Mucosa of descending colon (tissue), 3 donors: Measurements from ENCODE around the gene FRZB. TPM values are rescaled to one million over a fixed set of nuclear protein-coding genes. Genes with fewer than 3 reads are reported as not detected.
A peak's percentile ranks its signal among the peaks of the same experiment; 100 is the strongest.

Experiments
- ATAC-seq: fragments of 200-7000 bp; cut with Tn5 transposase; one replicate; pipeline ENCODE4 v1.9.1; 2020; ENCODE audit warnings: mild to moderate bottlenecking, moderate library complexity
- DNase-seq, 3 donors: peaks; one replicate each; pipeline ENCODE4 v3.0.0-alpha.2; 2020
- H3K36me3 ChIP-seq: fragments of 200-600 bp; one replicate; pipeline ENCODE4 v1.8.0; 2021; ENCODE audit warnings: low read depth, mild to moderate bottlenecking
- H3K4me1 ChIP-seq: fragments of 200-600 bp; one replicate; pipeline ENCODE4 v1.8.0; 2021; ENCODE audit warnings: low read depth, mild to moderate bottlenecking
- H3K4me3 ChIP-seq: fragments of 200-600 bp; one replicate; pipeline ENCODE4 v1.8.0; 2021; ENCODE audit warnings: mild to moderate bottlenecking
- H3K9me3 ChIP-seq: fragments of 200-600 bp; one replicate; pipeline ENCODE4 v1.8.0; 2021; ENCODE audit warnings: mild to moderate bottlenecking
- intact Hi-C, 2 donors: fragments of 100-400 bp; cut with DNase I in 1 of 2; cut with micrococcal nuclease in 1 of 2; formaldehyde crosslinking; loops; one replicate each; pipeline versions ENCODE4 v1.11.0 to v1.11.1; 2022; cut with DNase I, micrococcal nuclease
- total RNA-seq, 3 donors: library from RNA; stranded (reverse); fragmentation: NEBNext Ultra II Directional in 2 of 3; extraction: Animal tissue kit (Norgen Biotek cat#: 25700) in 2 of 3; gene quantifications; one replicate each; pipeline versions ENCODE4 v1.2.1 to v1.2.4, GENCODE V29; 2021 to 2023
- TF ChIP-seq, protein P1 (sequence below): fragments of 200-600 bp; IDR thresholded peaks from one replicate; pipeline ENCODE4 v1.8.0; 2022; ENCODE audit warnings: antibody characterized with exemption, mild to moderate bottlenecking
- donor health status: DM: no; HTN: no; CAD: no; lungs with moderate emphysema.
- donor health status: DM: no; HTN: no; CAD: no.
- donor health status: DM: no; HTN: yes; CAD: no.

FRZB gene
- total RNA-seq, 3 donors from 2014 or later, result 5.9 to 15.7 (median 8.9) TPM

DNA sequence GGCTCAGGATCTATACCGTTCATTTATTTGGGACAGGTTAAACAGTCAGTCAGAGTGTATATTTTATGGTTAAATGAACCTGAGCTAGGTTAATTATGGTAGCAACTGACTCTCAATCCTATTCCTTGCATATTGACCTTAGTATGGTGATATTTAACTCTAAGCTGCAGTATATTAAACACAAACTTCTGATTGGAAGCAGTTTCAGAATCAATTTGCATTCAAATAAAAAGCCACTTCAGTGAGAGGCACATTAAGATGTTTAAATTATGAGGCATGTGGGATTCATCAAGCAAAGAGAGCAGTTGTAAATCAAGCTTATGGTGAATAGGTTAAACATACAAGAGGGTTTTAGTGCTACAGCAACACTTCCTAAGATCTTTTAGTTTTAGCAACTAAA lies 40.4 kb downstream of the FRZB start:
- TF ChIP-seq, protein P1, sequence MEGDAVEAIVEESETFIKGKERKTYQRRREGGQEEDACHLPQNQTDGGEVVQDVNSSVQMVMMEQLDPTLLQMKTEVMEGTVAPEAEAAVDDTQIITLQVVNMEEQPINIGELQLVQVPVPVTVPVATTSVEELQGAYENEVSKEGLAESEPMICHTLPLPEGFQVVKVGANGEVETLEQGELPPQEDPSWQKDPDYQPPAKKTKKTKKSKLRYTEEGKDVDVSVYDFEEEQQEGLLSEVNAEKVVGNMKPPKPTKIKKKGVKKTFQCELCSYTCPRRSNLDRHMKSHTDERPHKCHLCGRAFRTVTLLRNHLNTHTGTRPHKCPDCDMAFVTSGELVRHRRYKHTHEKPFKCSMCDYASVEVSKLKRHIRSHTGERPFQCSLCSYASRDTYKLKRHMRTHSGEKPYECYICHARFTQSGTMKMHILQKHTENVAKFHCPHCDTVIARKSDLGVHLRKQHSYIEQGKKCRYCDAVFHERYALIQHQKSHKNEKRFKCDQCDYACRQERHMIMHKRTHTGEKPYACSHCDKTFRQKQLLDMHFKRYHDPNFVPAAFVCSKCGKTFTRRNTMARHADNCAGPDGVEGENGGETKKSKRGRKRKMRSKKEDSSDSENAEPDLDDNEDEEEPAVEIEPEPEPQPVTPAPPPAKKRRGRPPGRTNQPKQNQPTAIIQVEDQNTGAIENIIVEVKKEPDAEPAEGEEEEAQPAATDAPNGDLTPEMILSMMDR, result no peak
- H3K9me3 ChIP-seq, result no peaks in the 10 kb centered on the region
- DNase-seq (no peak), ATAC-seq (peak; percentile 34)
- peaks cover 4% of the 10 kb centered on the region for H3K4me1 ChIP-seq
- H3K36me3 ChIP-seq, result no peaks in the 10 kb centered on the region
- intact Hi-C loops, result no loop called here
- H3K4me3 ChIP-seq, result no peak overlapping the region

DNA sequence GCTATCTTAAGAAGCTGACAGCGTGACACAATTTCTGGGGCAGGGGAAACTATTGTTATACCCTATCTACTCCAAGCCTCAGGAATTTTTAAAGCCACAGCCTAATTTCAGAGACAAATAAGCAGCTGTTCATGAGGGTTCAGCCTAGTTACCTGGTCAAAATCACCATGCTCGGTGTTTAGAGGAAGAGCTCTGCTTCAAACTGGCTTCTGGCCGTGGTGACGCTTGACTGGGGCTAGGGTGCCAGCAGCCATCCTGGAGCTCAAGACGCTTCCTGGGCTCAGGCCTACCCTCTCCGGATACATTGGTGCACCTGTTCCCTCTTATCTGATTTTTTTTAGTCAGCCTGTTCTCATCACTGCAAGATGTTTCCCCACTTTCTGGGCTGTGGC lies 41.7 kb downstream of the FRZB start:
- H3K4me3 ChIP-seq, result no peak overlapping the region
- ATAC-seq (peak; percentile 57), DNase-seq (no peak)
- intact Hi-C loops, result no loop called here
- H3K9me3 ChIP-seq, result no peaks in the 10 kb centered on the region
- TF ChIP-seq, protein P1, result no peak
- H3K36me3 ChIP-seq, result no peaks in the 10 kb centered on the region
- peaks cover 4% of the 10 kb centered on the region for H3K4me1 ChIP-seq

- H3K9me3 ChIP-seq, result no peaks in the 10 kb centered on the region
- TF ChIP-seq, protein P1, result no peak
- no peak overlapping the region for H3K4me3 ChIP-seq
- DNase-seq (peak in 1 of 3 donors; percentile 59), ATAC-seq (peak; percentile 88)
- intact Hi-C loops, result no loop called here
- H3K36me3 ChIP-seq, result no peaks in the 10 kb centered on the region
- H3K4me1 ChIP-seq, result peaks cover 4% of the 10 kb centered on the region
Measured at GRCh38 chr2:182824056-182824766, 42.2 kb downstream of the FRZB start.

DNA sequence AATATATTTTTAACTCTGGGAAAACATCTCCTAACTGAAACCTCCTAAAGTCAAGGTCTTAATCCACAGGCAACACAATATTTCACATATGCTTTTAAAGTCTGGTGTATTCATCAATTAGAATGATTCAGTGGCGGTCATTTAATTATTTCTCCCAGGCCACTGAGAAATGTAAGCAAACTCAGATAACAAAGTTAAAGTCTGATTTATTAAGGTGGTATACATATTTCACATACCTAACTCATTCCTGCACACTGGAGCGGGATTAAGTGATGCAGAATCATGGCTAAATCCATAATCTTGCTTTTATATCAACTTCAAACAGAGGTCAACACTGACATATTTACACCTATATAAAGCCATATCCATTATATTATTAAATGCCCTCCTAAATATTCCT lies 43.7 kb downstream of the FRZB start:
- Histone ChIP-seq H3K4me1 (peaks cover 4% of the 10 kb centered on the region), H3K36me3 (no peaks in the 10 kb centered on the region), H3K4me3 (no peak overlapping the region), H3K9me3 (no peaks in the 10 kb centered on the region)
- no peak for DNase-seq
- TF ChIP-seq, protein P1, result no peak
- intact Hi-C loops, result no loop called here
- no peak for ATAC-seq

DNA sequence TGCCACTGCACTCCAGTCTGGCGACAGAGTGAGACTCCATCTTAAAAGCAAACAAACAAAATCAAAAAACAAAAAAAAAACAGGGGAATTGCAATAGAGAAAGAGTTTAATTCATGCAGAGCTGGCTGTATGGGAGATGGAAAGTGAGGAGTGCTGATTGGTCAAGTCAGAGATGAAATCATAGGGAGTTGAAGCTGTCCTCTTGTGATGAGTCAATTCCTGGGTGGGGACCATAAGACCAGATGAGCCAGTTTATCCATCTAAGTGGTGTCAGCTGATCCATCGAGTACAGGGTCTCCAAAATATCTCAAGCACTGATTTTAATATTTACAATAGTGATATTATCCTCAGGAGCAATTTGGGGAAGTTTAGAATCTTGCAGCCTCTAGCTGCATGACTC lies 45.3 kb downstream of the FRZB start:
- Histone ChIP-seq H3K9me3 (no peaks in the 10 kb centered on the region), H3K4me3 (no peak overlapping the region), H3K36me3 (no peaks in the 10 kb centered on the region), H3K4me1 (no peaks in the 10 kb centered on the region)
- TF ChIP-seq, protein P1, result no peak
- ATAC-seq (no peak), DNase-seq (no peak)
- intact Hi-C loops, result no loop called here
